Measurements from ENCODE around the gene GOLM1. TPM values are rescaled to one million over a fixed set of nuclear protein-coding genes. Genes with fewer than 3 reads are reported as not detected.

GOLM1 gene
- total and polyA plus RNA-seq, 2 of the 13 experiments (the other 11 are each of a cell fraction or from before 2014, with no cell fraction given), result 0.20 to 0.30 TPM

DNA sequence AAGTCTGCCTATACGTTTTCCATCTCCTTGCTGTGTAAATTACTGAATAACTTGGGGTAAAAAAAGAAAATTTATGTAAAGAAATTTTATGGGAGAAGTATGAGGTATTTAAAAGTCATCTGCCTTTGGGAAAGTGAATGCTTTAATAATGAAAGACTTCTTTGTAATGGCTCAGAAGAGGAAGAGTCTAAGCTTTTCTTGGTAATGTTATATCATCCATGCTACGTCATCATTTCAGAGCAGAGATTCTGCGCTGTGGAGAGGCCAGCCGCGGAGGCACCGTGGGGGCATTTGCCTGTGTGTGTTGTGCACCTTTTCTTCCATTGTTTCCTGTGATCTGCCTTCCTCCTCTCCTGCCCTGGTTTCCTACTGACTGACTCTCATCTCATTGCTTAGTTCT is 78.2 kb downstream of the GOLM1 start:
- H2AFZ ChIP-seq (ENCODE audit: low read length), result no peak overlapping the region
- no peak for TF ChIP-seq ZNF468 (CRISPR knock-in tag; IDR thresholded peaks at IDR 0.05)
- TF ChIP-seq SOX13 (IDR thresholded peaks at IDR 0.05), result no peak
- TF ChIP-seq SOX13 (CRISPR knock-in tag; conservative IDR thresholded peaks at IDR 0.05 in 1 of 2, IDR thresholded peaks at IDR 0.05 in 1 of 2), result no peak
- no peak for TF ChIP-seq REPIN1 (CRISPR knock-in tag; IDR thresholded peaks at IDR 0.05; ENCODE audit: borderline replicate concordance, low read depth)
- TF ChIP-seq RXRA (CRISPR knock-in tag; IDR thresholded peaks at IDR 0.05), result no peak
- TF ChIP-seq HOXD1 (CRISPR knock-in tag; IDR thresholded peaks at IDR 0.05), result no peak
- TF ChIP-seq ZNF510 (CRISPR knock-in tag; IDR thresholded peaks at IDR 0.05; ENCODE audit: low read depth), result no peak
- TF ChIP-seq ZNF570 (CRISPR knock-in tag; IDR thresholded peaks at IDR 0.05; ENCODE audit: borderline replicate concordance), result no peak
- no peak for TF ChIP-seq PPARG (CRISPR knock-in tag; conservative IDR thresholded peaks at IDR 0.05)
- no peak for TF ChIP-seq ZNF337 (CRISPR knock-in tag; IDR thresholded peaks at IDR 0.05; ENCODE audit: borderline replicate concordance, low read depth)
- TF ChIP-seq, protein P1, sequence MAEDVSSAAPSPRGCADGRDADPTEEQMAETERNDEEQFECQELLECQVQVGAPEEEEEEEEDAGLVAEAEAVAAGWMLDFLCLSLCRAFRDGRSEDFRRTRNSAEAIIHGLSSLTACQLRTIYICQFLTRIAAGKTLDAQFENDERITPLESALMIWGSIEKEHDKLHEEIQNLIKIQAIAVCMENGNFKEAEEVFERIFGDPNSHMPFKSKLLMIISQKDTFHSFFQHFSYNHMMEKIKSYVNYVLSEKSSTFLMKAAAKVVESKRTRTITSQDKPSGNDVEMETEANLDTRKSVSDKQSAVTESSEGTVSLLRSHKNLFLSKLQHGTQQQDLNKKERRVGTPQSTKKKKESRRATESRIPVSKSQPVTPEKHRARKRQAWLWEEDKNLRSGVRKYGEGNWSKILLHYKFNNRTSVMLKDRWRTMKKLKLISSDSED (CRISPR knock-in tag; IDR thresholded peaks at IDR 0.05), result no peak
- H3K36me3 ChIP-seq (replicated peaks in 1 of 2; ENCODE audit: control insufficient read depth in 1 of 2, insufficient read depth in 2 of 2, low read length in 2 of 2), result peaks cover 5 to 56% of the 10 kb centered on the region in 2 experiments
- H3K9ac ChIP-seq (ENCODE audit: insufficient read depth, low read depth, low read length), result no peak overlapping the region
- no peaks in the 10 kb centered on the region for H3K9me3 ChIP-seq (ENCODE audit: low read length)
- no peaks in the 10 kb centered on the region for H3K4me1 ChIP-seq (ENCODE audit: insufficient read depth, low read length)
- no peak overlapping the region for H3K27ac ChIP-seq (ENCODE audit: extremely low read length, insufficient read depth, low read length)
- in situ Hi-C loops (cut with HindIII; ENCODE audit: extremely low pct_ligation_motif_present, low pct_unique_long_range_greater_than_20kb), result no loop called here
- DNase-seq (ENCODE audit: low spot score) (no peak), FAIRE-seq (no peak), ATAC-seq (no peak)
- H3K27me3 ChIP-seq (ENCODE audit: control insufficient read depth in 1 of 2, insufficient read depth in 2 of 2, low read length in 2 of 2), result no peaks in the 10 kb centered on the region
- POLR2A ChIA-PET, result no interaction called here
- no peak overlapping the region for H3K4me3 ChIP-seq (replicated peaks in 1 of 3; ENCODE audit: insufficient read depth in 1 of 3, low read depth in 2 of 3, low read length in 3 of 3)
- WGBS (ENCODE audit: low lambda C conversion rate), result 97% methylated on average over 6 of the region's 6 CpGs
- no peaks in the 10 kb centered on the region for H4K20me1 ChIP-seq (ENCODE audit: insufficient read depth, low read length)
- no peak overlapping the region for H3K4me2 ChIP-seq (ENCODE audit: low read depth, low read length)
- CTCF ChIA-PET (ENCODE audit: low intra/inter-chr PET ratio, low total read pairs), result no interaction called here
- BruUV-seq (replicated peaks), result no TSS peak
- intact Hi-C loops (cut with micrococcal nuclease; ENCODE audit: unreplicated experiment), result no loop called here
- H3K79me2 ChIP-seq (ENCODE audit: insufficient read depth, low read length), result no peaks in the 10 kb centered on the region
